ENCODE data around the gene SET. TPM values are rescaled to one million over a fixed set of nuclear protein-coding genes. Genes with fewer than 3 reads are reported as not detected.

SET gene
- 182 and 183 TPM in 2 replicates for total RNA-seq

GRCh38 chr9:128688501-128689292 lies at the start of gene SET:
TSS of gene SET (plus strand) at chr9:128689222. CDS start at chr9:128689583, 361 bp downstream.

DNA sequence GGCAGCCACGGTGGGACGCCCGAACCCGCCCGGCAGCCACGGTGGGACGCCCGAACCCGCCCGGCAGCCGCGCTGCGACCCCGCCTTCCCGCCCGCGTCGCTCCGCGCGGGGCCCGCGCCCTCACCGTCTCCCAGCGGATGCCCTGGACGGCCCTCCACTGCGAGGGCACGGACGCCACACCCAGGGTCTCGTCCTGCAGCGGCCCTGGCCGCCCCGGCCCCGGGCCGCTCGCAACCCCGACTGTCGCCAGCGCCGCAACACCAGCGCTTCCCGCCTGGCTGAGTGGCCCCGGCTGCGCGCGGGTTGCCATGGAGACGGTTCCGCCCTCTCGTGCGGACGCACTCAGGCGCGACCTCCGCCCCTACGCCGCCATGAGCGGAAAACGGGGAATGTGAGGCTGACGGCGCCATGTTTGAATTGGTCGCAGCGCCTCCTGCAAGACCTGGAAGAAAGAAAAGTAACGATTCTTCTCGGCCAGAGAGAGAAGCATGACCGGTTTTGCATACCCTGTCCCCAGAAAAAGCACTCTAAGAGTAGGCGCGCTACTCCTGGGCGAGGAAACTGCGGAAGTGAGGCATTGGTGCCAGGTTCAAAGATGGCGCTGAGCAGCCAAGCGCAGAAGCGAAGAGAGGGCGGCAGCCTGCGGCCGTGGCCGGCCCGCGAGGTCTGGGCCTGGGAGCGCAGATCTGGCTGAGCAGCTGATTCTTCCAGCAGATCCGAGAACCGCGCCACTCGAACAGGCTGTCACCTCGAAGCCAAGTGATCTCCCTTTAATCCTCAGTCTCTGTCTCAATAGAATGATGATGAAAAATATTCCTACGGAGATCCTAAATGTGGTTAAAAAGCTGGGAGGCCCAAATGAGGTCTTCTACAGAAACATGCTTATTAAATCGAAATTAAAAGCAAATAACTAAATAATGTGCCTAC lies 32.3 kb upstream of the SET start, which contains the start of gene DYNC2I2:
DYNC2I2 (minus strand) TSS at position 432 of the 928 bp plus-strand sequence; CDS start at position 311, 121 bp downstream.

DNA sequence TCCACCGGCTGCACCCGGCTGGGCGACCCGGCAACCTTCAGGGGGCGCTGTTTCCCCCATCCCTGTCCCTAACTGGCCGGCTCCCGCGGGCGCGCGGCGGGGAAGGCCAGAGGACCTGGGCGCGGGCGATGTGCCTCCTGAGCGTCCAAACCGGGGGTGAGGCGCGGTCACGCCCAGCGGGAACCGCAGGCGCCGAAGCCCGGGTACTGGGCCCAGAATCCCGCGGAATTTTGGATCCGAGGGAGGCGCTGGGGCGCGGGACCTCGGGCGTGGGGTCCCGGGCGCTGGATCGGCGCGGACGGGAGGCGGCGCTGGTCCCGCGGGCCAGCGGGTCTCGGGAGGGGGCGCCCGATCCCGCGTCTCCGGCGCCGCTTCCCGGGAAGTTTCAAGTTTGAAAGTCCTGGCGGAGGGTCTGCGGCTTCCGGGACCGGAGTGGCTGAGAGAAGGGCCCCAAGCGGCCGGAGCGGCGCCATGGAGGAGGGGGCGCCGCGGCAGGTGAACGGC lies 13.5 kb downstream of the SET start, which contains the start of gene PKN3:
PKN3 (plus strand) TSS at position 59 of the 504 bp plus-strand sequence; CDS start at position 472, 413 bp downstream.

DNA sequence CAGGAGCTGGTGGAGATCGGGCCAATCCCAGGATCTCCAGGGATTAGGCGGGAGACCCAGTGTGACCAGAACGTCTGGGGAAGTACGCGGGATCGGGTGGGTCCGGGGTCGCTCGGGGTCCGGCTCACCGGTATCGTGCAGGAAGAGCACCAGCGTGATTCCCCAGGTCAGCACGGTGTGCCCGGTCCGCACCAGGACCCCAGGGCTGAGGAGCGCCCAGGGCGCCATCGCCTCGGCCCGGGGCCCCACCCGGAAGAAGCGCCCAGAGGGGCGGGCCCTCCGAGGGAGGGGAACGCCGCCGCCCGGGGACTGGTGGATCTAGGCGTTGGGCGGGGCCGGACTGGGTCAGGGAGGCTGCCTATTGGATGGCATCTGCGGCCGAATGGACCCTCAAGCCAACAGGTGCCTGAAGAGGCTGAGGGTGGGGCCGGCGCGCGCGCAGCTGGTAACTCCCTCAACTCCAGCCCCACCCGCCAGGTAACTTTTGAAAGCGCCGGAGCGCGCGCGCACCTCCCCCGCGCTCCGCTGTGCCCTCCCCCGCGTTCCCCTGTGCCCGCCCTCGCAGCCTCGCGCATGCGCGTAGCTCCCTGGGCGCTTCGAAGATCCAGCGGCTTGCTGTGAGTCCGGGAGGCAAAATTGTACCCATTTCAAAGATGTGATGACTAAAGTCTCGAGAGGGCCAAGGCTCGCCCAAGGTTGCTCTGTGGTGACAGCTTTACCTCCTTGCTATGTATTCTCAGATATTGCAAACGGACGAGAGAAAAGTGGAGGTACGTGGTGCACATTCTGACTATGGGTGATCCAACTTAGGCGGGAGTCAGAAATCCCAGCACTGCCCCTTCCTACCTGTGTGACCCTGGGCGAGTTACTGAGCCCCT lies 35.1 kb downstream of the SET start, which contains the start of gene ZDHHC12:
ZDHHC12 (minus strand) TSS at position 262 of the 878 bp plus-strand sequence; CDS start at position 228, 34 bp downstream.

Other genes starting within 250 kb of the SET start
- gene ODF2, start 233.2 kb upstream of the SET start, total RNA-seq, result 23.5 and 36.0 TPM in 2 replicates
- gene GLE1, start 184.5 kb upstream of the SET start, total RNA-seq, result 19.0 and 22.2 TPM in 2 replicates
- gene SPTAN1, start 136.6 kb upstream of the SET start, total RNA-seq, result 226 and 237 TPM in 2 replicates
- gene DYNC2I2, start 32.4 kb upstream of the SET start, total RNA-seq, result 20.9 and 40.7 TPM in 2 replicates
- 0.65 and 9.7 TPM in 2 replicates for gene PKN3, start 13.3 kb downstream of the SET start, total RNA-seq
- gene ZDHHC12, start 34.9 kb downstream of the SET start, total RNA-seq, result 39.0 and 44.4 TPM in 2 replicates
- 23.7 and 46.9 TPM in 2 replicates for gene ZER1, start 82.7 kb downstream of the SET start, total RNA-seq
- 14.3 and 30.7 TPM in 2 replicates for gene TBC1D13, start 98.0 kb downstream of the SET start, total RNA-seq
- gene ENDOG, start 129.3 kb downstream of the SET start, total RNA-seq, result 10.1 and 16.2 TPM in 2 replicates
- 17.2 and 40.4 TPM in 2 replicates for gene SPOUT1, start 140.6 kb downstream of the SET start, total RNA-seq
- 2.9 and 5.2 TPM in 2 replicates for gene KYAT1, start 192.7 kb downstream of the SET start, total RNA-seq
- gene LRRC8A, start 192.9 kb downstream of the SET start, total RNA-seq, result 41.9 and 45.4 TPM in 2 replicates
- gene PHYHD1, start 231.8 kb downstream of the SET start, total RNA-seq, result 16.2 and 22.2 TPM in 2 replicates